HEK293 (cell line): ENCODE data around the gene TSR3.
A peak's percentile ranks its signal among the peaks of the same experiment; 100 is the strongest.

ENCODE experiments used
- BCL6B ChIP-seq: fragments of 450-650 bp; formaldehyde crosslinking; IDR thresholded peaks from 2 replicates; pipeline ENCODE4 v1.5.1; 2017; ENCODE audit warnings: missing biosample characterization, missing genetic modification characterization
- CTCF ChIP-seq: fragments of 450-650 bp; formaldehyde crosslinking; IDR thresholded peaks from 2 replicates; pipeline ENCODE4 v1.5.1; 2016; ENCODE audit warnings: missing biosample characterization, missing genetic modification characterization
- MEIS1 ChIP-seq: sonication (generic); formaldehyde crosslinking; IDR thresholded peaks from 2 replicates; pipeline ENCODE4 v1.8.1; 2022; ENCODE audit warnings: missing genetic modification reagents, mild to moderate bottlenecking, borderline replicate concordance
- MYNN ChIP-seq: fragments of 450-650 bp; formaldehyde crosslinking; IDR thresholded peaks from 2 replicates; pipeline ENCODE4 v1.5.1; 2016; ENCODE audit warnings: missing biosample characterization, missing genetic modification characterization, borderline replicate concordance
- PRDM1 ChIP-seq: fragments of 450-650 bp; formaldehyde crosslinking; IDR thresholded peaks from 2 replicates; pipeline ENCODE4; 2016; ENCODE audit warnings: missing biosample characterization, missing genetic modification characterization
- REPIN1 ChIP-seq: fragments of 450-650 bp; formaldehyde crosslinking; IDR thresholded peaks from 2 replicates; pipeline ENCODE4 v1.5.1; 2017; ENCODE audit warnings: missing biosample characterization, missing genetic modification characterization, low read depth
- ZBTB11 ChIP-seq: fragments of 450-650 bp; formaldehyde crosslinking; conservative IDR thresholded peaks from 2 replicates; pipeline ENCODE4 v1.5.1; 2016; ENCODE audit warnings: low read depth, missing biosample characterization, missing genetic modification characterization
- ZBTB26 ChIP-seq: fragments of 450-650 bp; formaldehyde crosslinking; optimal IDR thresholded peaks from 2 replicates; pipeline ENCODE3; 2016; ENCODE audit warnings: missing biosample characterization, mild to moderate bottlenecking, missing genetic modification characterization
- ZBTB49 ChIP-seq: fragments of 450-650 bp; formaldehyde crosslinking; IDR thresholded peaks from 2 replicates; pipeline ENCODE4 v1.5.1; 2016; ENCODE audit warnings: missing biosample characterization, missing genetic modification characterization, low read depth
- ZFP41 ChIP-seq: fragments of 450-650 bp; formaldehyde crosslinking; IDR thresholded peaks from 2 replicates; pipeline ENCODE4 v1.5.1; 2016; ENCODE audit warnings: missing biosample characterization, missing genetic modification characterization, borderline replicate concordance
- ZNF121 ChIP-seq: fragments of 450-650 bp; formaldehyde crosslinking; IDR thresholded peaks from 2 replicates; pipeline ENCODE4 v1.5.1; 2016; ENCODE audit warnings: missing biosample characterization, missing genetic modification characterization
- ZNF138 ChIP-seq: fragments of 450-650 bp; formaldehyde crosslinking; IDR thresholded peaks from 2 replicates; pipeline ENCODE4 v1.5.1; 2016; ENCODE audit warnings: missing biosample characterization, missing genetic modification characterization, borderline replicate concordance
- ZNF280C ChIP-seq: fragments of 450-650 bp; formaldehyde crosslinking; IDR thresholded peaks from 2 replicates; pipeline ENCODE4 v1.5.1; 2016; ENCODE audit warnings: missing biosample characterization, missing genetic modification characterization
- ZNF341 ChIP-seq: fragments of 450-650 bp; formaldehyde crosslinking; IDR thresholded peaks from 2 replicates; pipeline ENCODE4; 2016; ENCODE audit warnings: low read depth, missing biosample characterization, missing genetic modification characterization
- ZNF37A ChIP-seq: fragments of 450-650 bp; IDR thresholded peaks from 2 replicates; pipeline ENCODE4 v1.5.1; 2018; ENCODE audit warnings: missing biosample characterization, missing genetic modification characterization
- ZNF48 ChIP-seq: fragments of 450-650 bp; formaldehyde crosslinking; IDR thresholded peaks from 2 replicates; pipeline ENCODE4 v1.5.1; 2016; ENCODE audit warnings: missing biosample characterization, missing genetic modification characterization
- ZNF510 ChIP-seq: fragments of 450-650 bp; formaldehyde crosslinking; IDR thresholded peaks from 2 replicates; pipeline ENCODE4 v1.5.1; 2018; ENCODE audit warnings: mild to moderate bottlenecking, missing genetic modification characterization, missing biosample characterization; ENCODE audit not compliant: insufficient replicate concordance
- ZNF549 ChIP-seq: fragments of 450-650 bp; IDR thresholded peaks from 2 replicates; pipeline ENCODE4 v1.5.1; 2018; ENCODE audit warnings: missing biosample characterization, missing genetic modification characterization, mild to moderate bottlenecking, inconsistent platforms, moderate library complexity
- ZNF561 ChIP-seq: fragments of 450-650 bp; IDR thresholded peaks from 2 replicates; pipeline ENCODE4 v1.5.1; 2018; ENCODE audit warnings: missing biosample characterization, missing genetic modification characterization, borderline replicate concordance
- ZNF654 ChIP-seq: fragments of 450-650 bp; formaldehyde crosslinking; IDR thresholded peaks from 2 replicates; pipeline ENCODE4 v1.5.1; 2016; ENCODE audit warnings: low read depth, missing biosample characterization, missing genetic modification characterization
- ZNF768 ChIP-seq: fragments of 450-650 bp; formaldehyde crosslinking; IDR thresholded peaks from 2 replicates; pipeline ENCODE4 v1.5.1; 2018; ENCODE audit warnings: missing biosample characterization, mild to moderate bottlenecking, missing genetic modification characterization
- ZNF830 ChIP-seq: fragments of 450-650 bp; IDR thresholded peaks from 2 replicates; pipeline ENCODE4 v1.5.0; 2018; ENCODE audit warnings: missing biosample characterization, missing genetic modification characterization, low read depth, mild to moderate bottlenecking, moderate library complexity
- ZSCAN23 ChIP-seq: fragments of 450-650 bp; formaldehyde crosslinking; IDR thresholded peaks from 2 replicates; pipeline ENCODE4 v1.5.1; 2016; ENCODE audit warnings: missing biosample characterization, missing genetic modification characterization

Gene TSR3

GRCh38 chr16:1308036-1308976 is 43.4 kb downstream of the TSR3 start (continued):
- TF ChIP-seq REPIN1 (no peak), CTCF (tag by site-specific recombination) (no peak), ZFP41 (no peak), BCL6B (tag by site-specific recombination) (no peak), ZNF768 (no peak), ZNF48 (no peak), MEIS1 (CRISPR knock-in tag) (no peak), ZNF280C (tag by site-specific recombination) (no peak), ZBTB49 (tag by site-specific recombination) (no peak), MYNN (tag by site-specific recombination) (no peak), PRDM1 (0 out of 2 replicates have a peak, but pooled peaks have one; percentile 56), ZBTB11 (tag by site-specific recombination) (0 out of 2 replicates have a peak, but pooled peaks have one; percentile 14), ZNF830 (tag by site-specific recombination) (no peak), ZNF561 (no peak), ZNF549 (tag by site-specific recombination) (no peak), ZSCAN23 (no peak; the same call in 1 of the 2 replicates), ZNF510 (tag by site-specific recombination) (no peak), ZBTB26 (tag by site-specific recombination) (no peak), ZNF138 (tag by site-specific recombination) (no peak), ZNF341 (tag by site-specific recombination) (no peak), ZNF121 (tag by site-specific recombination) (no peak), ZNF37A (no peak), ZNF654 (tag by site-specific recombination) (no peak)
